ENCODE measurements around the gene ZNF777. TPM values are rescaled to one million over a fixed set of nuclear protein-coding genes. Genes with fewer than 3 reads are reported as not detected.

Gene ZNF777
- total RNA-seq, 1 experiment from 2014 or later: 9.9 TPM

GRCh38 chr7:149477494-149478443 lies 16.9 kb upstream of the ZNF777 start:
- DNase-seq (ENCODE audit: low spot score): no peak

GRCh38 chr7:149476791-149477190 lies 15.9 kb upstream of the ZNF777 start:
- DNase-seq (ENCODE audit: low spot score): no peak

GRCh38 chr7:149475121-149476045 lies 14.5 kb upstream of the ZNF777 start:
- DNase-seq (ENCODE audit: low spot score): no peak

GRCh38 chr7:149474309-149475120 lies 13.7 kb upstream of the ZNF777 start:
- DNase-seq (ENCODE audit: low spot score): no peak

GRCh38 chr7:149473251-149473650 lies 12.4 kb upstream of the ZNF777 start:
- DNase-seq (ENCODE audit: low spot score): no peak

GRCh38 chr7:149471289-149471953 lies 10.6 kb upstream of the ZNF777 start:
- DNase-seq (ENCODE audit: low spot score): no peak

GRCh38 chr7:149469806-149470205 lies 8.9 kb upstream of the ZNF777 start:
- no peak for DNase-seq (ENCODE audit: low spot score)

GRCh38 chr7:149468208-149468607 lies 7.3 kb upstream of the ZNF777 start:
- DNase-seq (ENCODE audit: low spot score): peak; percentile 36

GRCh38 chr7:149467321-149467859 lies 6.5 kb upstream of the ZNF777 start:
- DNase-seq (ENCODE audit: low spot score): no peak

- DNase-seq (ENCODE audit: low spot score): no peak
Observed at GRCh38 chr7:149466364-149466763, 5.5 kb upstream of the ZNF777 start.

GRCh38 chr7:149463500-149464161 lies 2.8 kb upstream of the ZNF777 start:
- no peak for DNase-seq (ENCODE audit: low spot score)

- no peak for DNase-seq (ENCODE audit: low spot score)
Observed at GRCh38 chr7:149462101-149462520, 1.2 kb upstream of the ZNF777 start.

- no peak for DNase-seq (ENCODE audit: low spot score)
Observed at GRCh38 chr7:149459540-149460452, 1.1 kb downstream of the ZNF777 start.

GRCh38 chr7:149459201-149459539 lies 1.7 kb downstream of the ZNF777 start:
- no peak for DNase-seq (ENCODE audit: low spot score)

GRCh38 chr7:149458235-149458634 lies 2.6 kb downstream of the ZNF777 start:
- no peak for DNase-seq (ENCODE audit: low spot score)

GRCh38 chr7:149457766-149458165 lies 3.1 kb downstream of the ZNF777 start:
- no peak for DNase-seq (ENCODE audit: low spot score)

- DNase-seq (ENCODE audit: low spot score): no peak
Observed at GRCh38 chr7:149456506-149457421, 4.1 kb downstream of the ZNF777 start.
